ENCODE data around the gene TMED1. TPM values are rescaled to one million over a fixed set of nuclear protein-coding genes. Genes with fewer than 3 reads are reported as not detected.

TMED1 gene
- total RNA-seq, 1 donor from 2014 or later: 20.4 TPM

- H3K4me3 ChIP-seq: no peak overlapping the region
- peak in 1 of 2 donors; percentile 13 for TF ChIP-seq POLR2AphosphoS5 (IDR thresholded peaks at IDR 0.05; ENCODE audit: insufficient read depth in 1 of 2, low read depth in 1 of 2)
- no peak for TF ChIP-seq CTCF (IDR thresholded peaks at IDR 0.05)
- H3K27me3 ChIP-seq: no peaks in the 10 kb centered on the region
- peaks cover 0 to 75% of the 10 kb centered on the region in 2 donors for H3K36me3 ChIP-seq
- peaks cover 5% of the 10 kb centered on the region for H3K4me1 ChIP-seq
- DNase-seq (ENCODE audit: extremely low spot score in 2 of 2): no peak
- no peak overlapping the region for H3K27ac ChIP-seq
- intact Hi-C loops (cut with DNase I): no loop called here
- no peaks in the 10 kb centered on the region for H3K9me3 ChIP-seq
These were observed 35.5 kb downstream of the TMED1 start for GRCh38 chr19:10800488-10800887.

- no peak for DNase-seq (ENCODE audit: extremely low spot score in 2 of 2)
- H3K4me1 ChIP-seq: peaks cover 5% of the 10 kb centered on the region
- no peak overlapping the region for H3K27ac ChIP-seq
- intact Hi-C loops (cut with DNase I): no loop called here
- H3K4me3 ChIP-seq: no peak overlapping the region
- H3K9me3 ChIP-seq: no peaks in the 10 kb centered on the region
- no peaks in the 10 kb centered on the region for H3K27me3 ChIP-seq
- H3K36me3 ChIP-seq: peaks cover 0 to 76% of the 10 kb centered on the region in 2 donors
- TF ChIP-seq POLR2AphosphoS5 (IDR thresholded peaks at IDR 0.05; ENCODE audit: insufficient read depth in 1 of 2, low read depth in 1 of 2) (no peak), POLR2A (IDR thresholded peaks at IDR 0.05) (no peak), CTCF (IDR thresholded peaks at IDR 0.05) (no peak)
These were observed 38.3 kb downstream of the TMED1 start for GRCh38 chr19:10797541-10798256.

- H3K36me3 ChIP-seq: peaks cover 0 to 74% of the 10 kb centered on the region in 2 donors
These were observed 38.9 kb downstream of the TMED1 start for GRCh38 chr19:10797078-10797477.

GRCh38 chr19:10796653-10797052, 39.4 kb downstream of the TMED1 start:
- no peak overlapping the region for H3K27ac ChIP-seq
- no peaks in the 10 kb centered on the region for H3K27me3 ChIP-seq
- no peak for DNase-seq (ENCODE audit: extremely low spot score in 2 of 2)
- H3K36me3 ChIP-seq: peaks cover 0 to 74% of the 10 kb centered on the region in 2 donors
- peaks cover 5% of the 10 kb centered on the region for H3K4me1 ChIP-seq
- no peaks in the 10 kb centered on the region for H3K9me3 ChIP-seq
- no peak overlapping the region for H3K4me3 ChIP-seq
- TF ChIP-seq POLR2AphosphoS5 (IDR thresholded peaks at IDR 0.05; ENCODE audit: insufficient read depth in 1 of 2, low read depth in 1 of 2) (no peak), POLR2A (IDR thresholded peaks at IDR 0.05) (no peak), CTCF (IDR thresholded peaks at IDR 0.05) (no peak)
- intact Hi-C loops (cut with DNase I): no loop called here

More at GRCh38 chr19:10797078-10797477, 38.9 kb downstream of the TMED1 start:
- Histone ChIP-seq H3K4me3 (no peak overlapping the region), H3K27me3 (no peaks in the 10 kb centered on the region), H3K4me1 (peaks cover 5% of the 10 kb centered on the region), H3K27ac (no peak overlapping the region), H3K9me3 (no peaks in the 10 kb centered on the region)
- no peak for DNase-seq (ENCODE audit: extremely low spot score in 2 of 2)
- TF ChIP-seq CTCF (IDR thresholded peaks at IDR 0.05) (no peak), POLR2AphosphoS5 (IDR thresholded peaks at IDR 0.05; ENCODE audit: insufficient read depth in 1 of 2, low read depth in 1 of 2) (no peak), POLR2A (IDR thresholded peaks at IDR 0.05) (no peak)
- intact Hi-C loops (cut with DNase I): no loop called here

- Histone ChIP-seq H3K9me3 (no peaks in the 10 kb centered on the region), H3K27ac (no peak overlapping the region), H3K4me1 (no peaks in the 10 kb centered on the region), H3K27me3 (no peaks in the 10 kb centered on the region), H3K36me3 (peaks cover 0 to 91% of the 10 kb centered on the region in 2 donors), H3K4me3 (no peak overlapping the region)
- no peak for DNase-seq (ENCODE audit: extremely low spot score in 2 of 2)
- intact Hi-C loops (cut with DNase I): no loop called here
- TF ChIP-seq CTCF (IDR thresholded peaks at IDR 0.05) (no peak), POLR2AphosphoS5 (IDR thresholded peaks at IDR 0.05; ENCODE audit: insufficient read depth in 1 of 2, low read depth in 1 of 2) (no peak), POLR2A (IDR thresholded peaks at IDR 0.05) (no peak)
These were observed 46.1 kb downstream of the TMED1 start for GRCh38 chr19:10789866-10790265.

Measured in vagina (tissue), 2 donors.